Measurements from ENCODE around the gene FOLR2.
"Not testable (repeated sequence)": the region's sequence is repeated elsewhere in the genome, so short reads cannot be mapped to it uniquely, and the experiment has no call there.

The FOLR2 gene

DNA sequence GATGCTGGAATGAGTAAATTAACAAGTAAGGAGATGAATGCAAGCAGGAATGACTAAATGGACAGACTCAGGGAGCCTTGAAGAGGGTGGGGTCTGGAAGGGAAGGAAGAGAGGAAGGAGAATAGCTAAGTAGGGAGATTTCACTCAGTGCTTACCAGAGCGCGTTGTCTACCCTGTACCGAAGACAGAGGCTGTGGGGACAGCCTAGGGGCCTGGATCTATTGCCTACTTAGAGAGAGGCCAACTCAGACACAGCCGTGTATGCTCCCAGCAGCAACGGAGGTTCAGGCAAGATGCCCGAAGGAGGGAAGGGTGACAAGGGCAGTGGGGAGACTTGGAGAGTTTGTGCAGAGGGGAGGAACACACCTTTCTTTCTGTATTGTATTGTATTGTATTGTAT, at the start of gene FOLR2:
Gene FOLR2 (plus strand): TSS at position 157 of the 400 bp plus-strand sequence. CDS start 1,791 bp downstream, outside the sequence.
- DNase-seq (ENCODE audit: low read depth, low spot score) = no peak
- TF ChIP-seq, protein P1, sequence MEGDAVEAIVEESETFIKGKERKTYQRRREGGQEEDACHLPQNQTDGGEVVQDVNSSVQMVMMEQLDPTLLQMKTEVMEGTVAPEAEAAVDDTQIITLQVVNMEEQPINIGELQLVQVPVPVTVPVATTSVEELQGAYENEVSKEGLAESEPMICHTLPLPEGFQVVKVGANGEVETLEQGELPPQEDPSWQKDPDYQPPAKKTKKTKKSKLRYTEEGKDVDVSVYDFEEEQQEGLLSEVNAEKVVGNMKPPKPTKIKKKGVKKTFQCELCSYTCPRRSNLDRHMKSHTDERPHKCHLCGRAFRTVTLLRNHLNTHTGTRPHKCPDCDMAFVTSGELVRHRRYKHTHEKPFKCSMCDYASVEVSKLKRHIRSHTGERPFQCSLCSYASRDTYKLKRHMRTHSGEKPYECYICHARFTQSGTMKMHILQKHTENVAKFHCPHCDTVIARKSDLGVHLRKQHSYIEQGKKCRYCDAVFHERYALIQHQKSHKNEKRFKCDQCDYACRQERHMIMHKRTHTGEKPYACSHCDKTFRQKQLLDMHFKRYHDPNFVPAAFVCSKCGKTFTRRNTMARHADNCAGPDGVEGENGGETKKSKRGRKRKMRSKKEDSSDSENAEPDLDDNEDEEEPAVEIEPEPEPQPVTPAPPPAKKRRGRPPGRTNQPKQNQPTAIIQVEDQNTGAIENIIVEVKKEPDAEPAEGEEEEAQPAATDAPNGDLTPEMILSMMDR (IDR thresholded peaks at IDR 0.05; ENCODE audit: insufficient read depth, low read length, missing control alignments) = no peak
- ChIA-PET CTCF (interaction anchor here (1.0 to 1.3 kb wide), 4 partner anchors 22 to 216 kb away, joined by 3 read pairs; no protein-coding TSS in a partner anchor), POLR2A (no interaction called here)
- no peak within 1 kb of the TSS for H3K4me3 ChIP-seq (ENCODE audit: low read depth, low read length)

DNA sequence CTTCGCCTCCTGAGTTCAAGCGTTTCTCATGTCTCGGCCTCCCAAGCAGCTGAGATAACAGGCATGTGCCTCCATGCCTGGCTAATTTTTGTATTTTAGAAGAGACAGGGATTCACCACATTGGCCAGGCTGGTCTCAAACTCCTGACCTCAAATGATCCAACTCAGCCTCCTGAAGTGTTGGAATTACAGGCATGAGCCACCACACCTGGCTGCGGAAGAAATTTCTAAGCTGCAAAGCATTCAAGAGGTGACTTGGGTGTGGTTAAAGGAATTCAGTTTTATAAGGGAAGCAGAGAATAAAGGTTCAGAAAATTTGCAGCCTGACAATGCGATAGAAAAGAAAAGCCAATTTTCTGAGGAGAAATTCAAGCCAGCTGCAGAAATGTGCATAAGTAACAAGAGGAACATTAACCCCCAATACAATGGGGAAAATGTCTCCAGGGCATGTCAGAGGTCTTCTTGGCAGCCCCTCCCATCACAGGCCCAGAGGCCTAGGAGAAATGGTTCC, 47.5 kb upstream of the FOLR2 start:
- H3K4me3 ChIP-seq (ENCODE audit: low read depth, low read length); POLR2A ChIA-PET; DNase-seq (ENCODE audit: low read depth, low spot score): not testable (repeated sequence)
- CTCF ChIA-PET = interaction anchor here (2.0 to 2.4 kb wide), 2 partner anchors 10 to 14 kb away, joined by 5 to 9 read pairs; no protein-coding TSS in a partner anchor

DNA sequence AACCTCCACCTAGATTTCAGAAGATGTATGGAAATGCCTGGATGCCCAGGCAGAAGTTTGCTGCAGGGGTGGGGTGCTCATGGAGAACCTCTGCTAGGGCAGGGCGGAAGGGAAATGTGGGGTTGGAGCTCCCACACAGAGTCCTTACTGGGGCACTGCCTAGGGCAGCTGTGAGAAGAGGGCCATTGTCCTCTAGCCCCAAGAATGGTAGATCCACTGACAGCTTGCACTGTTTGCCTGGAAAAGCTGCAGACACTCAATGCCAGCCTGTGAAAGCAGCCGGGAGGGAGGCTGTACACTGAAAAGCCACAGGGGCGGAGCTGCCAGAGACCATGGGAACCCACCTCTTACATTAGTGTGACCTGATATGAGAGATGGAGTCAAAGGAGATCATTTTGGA, 46.8 kb upstream of the FOLR2 start:
- CTCF ChIA-PET = interaction anchor here (2.4 kb wide), 1 partner anchor 14 kb away, joined by 9 read pairs; no protein-coding TSS in a partner anchor
- POLR2A ChIA-PET; H3K4me3 ChIP-seq (ENCODE audit: low read depth, low read length); DNase-seq (ENCODE audit: low read depth, low spot score): not testable (repeated sequence)

GRCh38 chr11:72172043-72172442, 44.6 kb upstream of the FOLR2 start:
- POLR2A ChIA-PET; H3K4me3 ChIP-seq (ENCODE audit: low read depth, low read length); DNase-seq (ENCODE audit: low read depth, low spot score): not testable (repeated sequence)
- CTCF ChIA-PET = interaction anchor here (1.1 to 1.5 kb wide), 3 partner anchors 12 to 57 kb away, joined by 3 to 7 read pairs (median 3); no protein-coding TSS in a partner anchor

GRCh38 chr11:72173291-72173690, 43.3 kb upstream of the FOLR2 start:
- no peak for DNase-seq (ENCODE audit: low read depth, low spot score)
- no peak overlapping the region for H3K4me3 ChIP-seq (ENCODE audit: low read depth, low read length)
- TF ChIP-seq, protein P1 (IDR thresholded peaks at IDR 0.05; ENCODE audit: insufficient read depth, low read length, missing control alignments) = no peak
- POLR2A ChIA-PET = no interaction called here
- CTCF ChIA-PET = interaction anchor here (1.4 to 2.0 kb wide), 2 partner anchors 10 kb away, joined by 7 to 10 read pairs; no protein-coding TSS in a partner anchor

DNA sequence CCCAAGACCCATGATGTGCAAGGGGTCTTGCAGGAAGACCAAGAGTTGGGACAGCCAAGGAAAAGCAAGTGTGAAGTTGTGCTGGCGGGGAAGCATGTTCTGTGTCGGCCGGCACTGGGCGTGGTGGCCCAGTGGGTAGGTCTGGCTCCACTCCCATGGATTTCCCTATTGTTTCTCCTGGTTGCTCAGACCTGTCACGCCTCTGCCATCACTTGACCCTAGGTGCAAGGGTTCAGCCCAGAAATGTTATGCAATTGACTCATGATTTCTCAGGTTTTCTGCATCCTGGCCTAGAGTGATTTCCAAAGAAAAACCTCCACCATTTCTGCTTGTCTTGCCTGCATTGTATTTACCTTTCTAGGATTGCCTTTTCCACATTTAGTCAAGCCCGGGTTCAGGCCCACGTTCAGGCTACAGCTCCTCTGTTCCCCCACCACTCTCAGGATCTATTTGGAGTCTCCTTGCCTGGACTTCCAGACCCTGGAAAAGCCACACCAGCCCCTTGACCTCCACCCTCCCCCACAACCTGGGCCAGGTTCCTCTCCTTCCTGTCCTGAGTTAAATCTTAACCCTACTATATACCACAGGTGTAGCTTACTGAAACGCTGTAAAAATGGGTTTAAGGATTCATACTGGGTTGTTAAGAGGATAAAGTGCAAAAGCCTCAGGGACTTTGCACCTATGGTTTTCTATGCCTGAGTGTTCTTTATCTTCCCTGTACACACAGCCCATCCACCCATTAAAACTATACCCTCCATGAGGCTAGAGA, 42.1 kb upstream of the FOLR2 start:
- DNase-seq (ENCODE audit: low read depth, low spot score) = no peak
- ChIA-PET CTCF (interaction anchor here (1.4 to 2.0 kb wide), 2 partner anchors 9 to 150 kb away, joined by 4 to 10 read pairs; no protein-coding TSS in a partner anchor), POLR2A (no interaction called here)
- no peak overlapping the region for H3K4me3 ChIP-seq (ENCODE audit: low read depth, low read length)
- TF ChIP-seq, protein P1 (IDR thresholded peaks at IDR 0.05; ENCODE audit: insufficient read depth, low read length, missing control alignments) = no peak

GRCh38 chr11:72177656-72178055, 38.9 kb upstream of the FOLR2 start:
- no peak for DNase-seq (ENCODE audit: low read depth, low spot score)
- no peak overlapping the region for H3K4me3 ChIP-seq (ENCODE audit: low read depth, low read length)
- TF ChIP-seq, protein P1 (IDR thresholded peaks at IDR 0.05; ENCODE audit: insufficient read depth, low read length, missing control alignments) = no peak
- ChIA-PET POLR2A (no interaction called here), CTCF (interaction anchor here (10.0 kb wide), 1 partner anchor 148 kb away, joined by 231 read pairs; no protein-coding TSS in a partner anchor)
